Naive thymus-derived CD8-positive, alpha-beta T cell (primary cell): Measurements from ENCODE around the gene TSPAN4. TPM values are rescaled to one million over a fixed set of nuclear protein-coding genes. Genes with fewer than 3 reads are reported as not detected.
A peak's percentile ranks its signal among the peaks of the same experiment; 100 is the strongest.

Experiments
- ATAC-seq, 2 donors: fragments of 150-1000 bp; cut with Tn5 transposase in 1 of 2; sonication (Bioruptor Pico), chemical (Tn5 transposase) in 1 of 2; 1 replicate in 1 of 2; 2 replicates in 1 of 2; pipeline ENCODE4 v1.10.0; 2021; ENCODE audit warnings: mild to moderate bottlenecking in 2 of 2, moderate library complexity in 2 of 2
- POLR2A ChIA-PET: fragments of 350-600 bp; sonication (Branson Sonifier 250); formaldehyde crosslinking; loops from one replicate; lab custom pipeline; 2021; ENCODE audit warnings: antibody characterized with exemption; lab: Charles Lee
- DNase-seq, 10 donors: peaks; one replicate each; pipeline versions ENCODE4 v3.0.0 to v3.0.0-alpha.2; 2020 to 2022
- H3K27ac Mint-ChIP-seq, 10 donors: one replicate each; pipeline ENCODE4 v1.8.0; 2020 to 2022; ENCODE audit warnings: mild to moderate bottlenecking in 10 of 10, mixed read lengths in 10 of 10, moderate library complexity in 4 of 10, inconsistent platforms in 1 of 10
- H3K27me3 Mint-ChIP-seq, 5 donors: one replicate each; pipeline ENCODE4 v1.8.0; 2021 to 2022; ENCODE audit warnings: mixed read lengths in 5 of 5
- H3K36me3 Mint-ChIP-seq, 3 donors: one replicate each; pipeline ENCODE4 v1.8.0; 2020 to 2022; ENCODE audit warnings: mixed read lengths in 3 of 3, mild to moderate bottlenecking in 2 of 3, inconsistent platforms in 1 of 3
- H3K4me1 Mint-ChIP-seq, 4 donors: one replicate each; pipeline ENCODE4 v1.8.0; 2021 to 2022; ENCODE audit warnings: mixed read lengths in 4 of 4
- H3K4me3 Mint-ChIP-seq, 10 donors: one replicate each; pipeline ENCODE4 v1.8.0; 2020 to 2022; ENCODE audit warnings: mild to moderate bottlenecking in 10 of 10, mixed read lengths in 10 of 10, moderate library complexity in 6 of 10, inconsistent platforms in 1 of 10
- H3K9me3 Mint-ChIP-seq, 9 donors: one replicate each; pipeline ENCODE4 v1.8.0; 2020 to 2022; ENCODE audit warnings: mixed read lengths in 9 of 9, mild to moderate bottlenecking in 3 of 9, inconsistent platforms in 1 of 9, moderate library complexity in 1 of 9
- polyA plus RNA-seq, 3 donors: library from polyadenylated mRNA; unstranded; fragments of 300-500 nt; fragmentation: Illumina TruSeq; gene quantifications; one replicate each; pipeline ENCODE4 v1.2.3, GENCODE V29; 2021
- total RNA-seq, 8 experiments: library from RNA in 2 of 8; stranded (reverse) in 2 of 8; gene quantifications; one replicate each; pipeline ENCODE4 v1.2.3 and lab custom pipeline; 2021 to 2026

The TSPAN4 gene
- total and polyA plus RNA-seq, 5 experiments from 2014 or later = 6.0 to 12.8 (median 8.3) TPM

DNA sequence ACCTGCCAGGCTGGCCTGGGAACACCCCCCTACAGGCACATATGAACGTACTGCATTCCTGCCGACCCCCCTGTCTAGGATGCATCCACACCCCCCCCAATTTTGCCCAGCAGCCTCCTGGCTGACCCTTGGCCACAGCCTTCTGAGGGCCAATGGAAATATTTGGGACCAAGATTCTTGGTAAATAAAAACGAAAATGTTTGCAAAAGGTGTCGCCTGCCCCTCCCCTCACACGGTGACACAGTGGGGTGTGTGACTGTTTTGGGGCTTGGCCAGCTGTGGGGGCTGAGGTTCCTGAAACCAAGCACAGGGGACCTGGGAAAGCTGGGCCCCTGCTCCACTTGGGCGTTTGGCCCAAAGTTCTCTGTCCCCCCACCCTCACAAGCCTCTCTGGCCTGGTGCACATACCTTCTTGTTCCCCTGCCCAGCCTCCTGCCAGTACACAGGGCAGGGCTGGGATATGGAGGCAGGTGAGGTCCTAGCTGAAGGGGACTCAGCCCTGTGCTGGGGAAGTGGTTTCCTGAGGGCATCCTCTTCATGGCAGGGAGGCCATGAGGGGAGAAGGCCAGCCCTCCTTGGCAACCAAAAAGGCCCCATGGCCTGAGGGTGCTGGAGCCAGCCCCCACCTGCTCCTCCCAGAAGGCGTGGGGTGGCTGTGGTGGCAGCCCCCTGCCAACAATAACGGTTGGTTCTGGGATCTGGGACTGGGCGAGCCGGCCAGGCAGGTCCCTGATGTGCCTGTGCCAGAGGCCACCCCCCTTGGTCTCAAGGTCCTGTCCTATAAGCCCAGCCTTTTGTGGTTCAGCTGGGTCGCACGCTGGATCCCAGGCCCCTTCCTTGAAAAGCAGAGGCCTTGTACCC is 17.1 kb upstream of the TSPAN4 start:
- Mint-ChIP-seq H3K4me1 (peaks cover 10 to 53% (median 42%) of the 10 kb centered on the region in 4 donors), H3K27ac (peak overlapping the region in 1 of 10 donors; percentile 28), H3K9me3 (no peaks in the 10 kb centered on the region), H3K4me3 (no peak overlapping the region), H3K36me3 (peaks cover 0 to 34% (median 12%) of the 10 kb centered on the region in 3 donors), H3K27me3 (peaks cover 0 to 40% (median 14%) of the 10 kb centered on the region in 5 donors)
- DNase-seq = no peak
- ATAC-seq = no peak
- POLR2A ChIA-PET = interaction anchor here (0.6 to 3.0 kb wide), 7 partner anchors 15 to 133 kb away, joined by 3 to 10 read pairs (median 4); partner anchors contain the start of genes PIDD1 and TSPAN4

DNA sequence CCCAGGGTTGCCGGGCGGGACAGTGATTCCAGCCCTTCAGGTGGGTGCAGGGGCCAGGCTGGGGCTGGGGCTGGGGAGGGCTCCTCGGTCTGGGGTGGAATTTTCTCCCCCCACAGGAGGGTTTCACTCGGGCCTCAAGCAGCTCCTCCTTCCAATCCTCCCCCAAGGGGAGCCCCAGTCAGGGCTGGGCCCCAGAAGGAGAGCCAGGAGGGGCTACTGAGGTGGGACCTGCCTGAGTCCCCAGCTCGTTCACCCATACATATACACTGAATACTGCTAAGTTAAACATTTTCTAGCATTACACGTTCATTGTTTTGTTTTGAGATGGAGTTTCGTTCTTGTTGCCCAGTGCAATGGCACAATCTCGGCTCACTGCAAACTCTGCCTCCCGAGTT is 16.4 kb upstream of the TSPAN4 start:
- ATAC-seq (no peak), DNase-seq (no peak)
- H3K27me3 Mint-ChIP-seq = peaks cover 0 to 40% (median 14%) of the 10 kb centered on the region in 5 donors
- POLR2A ChIA-PET = interaction anchor here (0.6 to 3.0 kb wide), 6 partner anchors 15 to 134 kb away, joined by 3 to 10 read pairs (median 4); partner anchors contain the start of gene TSPAN4
- no peaks in the 10 kb centered on the region for H3K9me3 Mint-ChIP-seq
- H3K4me3 Mint-ChIP-seq = peak overlapping the region; percentile 61 to 81 (median 70)
- peaks cover 7 to 51% (median 37%) of the 10 kb centered on the region in 4 donors for H3K4me1 Mint-ChIP-seq
- H3K27ac Mint-ChIP-seq = no peak overlapping the region
- peaks cover 0 to 34% (median 12%) of the 10 kb centered on the region in 3 donors for H3K36me3 Mint-ChIP-seq

- H3K4me3 Mint-ChIP-seq = peak overlapping the region; percentile 61 to 81 (median 70)
- H3K27me3 Mint-ChIP-seq = peaks cover 0 to 40% (median 14%) of the 10 kb centered on the region in 5 donors
- POLR2A ChIA-PET = interaction anchor here (0.8 to 3.0 kb wide), 3 partner anchors 14 to 26 kb away, joined by 3 to 10 read pairs (median 4); no protein-coding TSS in a partner anchor
- DNase-seq = no peak
- peak; percentile 7 to 17 for ATAC-seq
- peaks cover 0 to 31% (median 12%) of the 10 kb centered on the region in 3 donors for H3K36me3 Mint-ChIP-seq
- H3K4me1 Mint-ChIP-seq = peaks cover 7 to 52% (median 39%) of the 10 kb centered on the region in 4 donors
- no peak overlapping the region for H3K27ac Mint-ChIP-seq
- H3K9me3 Mint-ChIP-seq = no peaks in the 10 kb centered on the region
These were observed 15.9 kb upstream of the TSPAN4 start for GRCh38 chr11:826836-827145.

GRCh38 chr11:827146-827896 is 15.3 kb upstream of the TSPAN4 start:
- peak; percentile 4 to 15 for ATAC-seq

DNA sequence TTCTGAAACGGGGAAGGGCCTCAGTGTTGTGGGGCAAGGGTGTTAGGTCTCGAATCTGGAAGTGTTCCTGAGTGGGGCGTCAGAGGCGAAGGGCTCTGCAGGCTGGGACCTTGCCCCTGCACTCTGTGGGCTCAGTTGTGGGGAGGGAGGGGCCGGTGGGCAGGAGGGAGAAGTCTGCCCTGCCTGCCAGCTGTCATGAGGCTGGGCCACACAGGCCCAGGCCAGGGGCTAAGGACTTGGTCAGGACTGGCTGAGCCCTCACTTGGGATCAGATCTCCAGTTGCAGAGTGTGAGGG is 14.8 kb upstream of the TSPAN4 start, which contains the start of gene CRACR2B:
CRACR2B (plus strand) TSS at position 23 of the 296 bp plus-strand sequence. CDS start 689 bp downstream, outside the sequence.
- peaks cover 0 to 23% (median 8%) of the 10 kb centered on the region in 3 donors for H3K36me3 Mint-ChIP-seq
- no peaks in the 10 kb centered on the region for H3K9me3 Mint-ChIP-seq
- peak within 1 kb of the TSS in 2 of 10 donors; percentile 27 to 74 for H3K27ac Mint-ChIP-seq
- POLR2A ChIA-PET = interaction anchor here (6.2 to 12.0 kb wide), 2 partner anchors 7 to 14 kb away, joined by 51 to 127 read pairs; partner anchors contain the start of genes PNPLA2, POLR2L and TSPAN4
- H3K4me3 Mint-ChIP-seq = peak within 1 kb of the TSS; percentile 64 to 86 (median 76)
- peaks cover 0 to 40% (median 14%) of the 10 kb centered on the region in 5 donors for H3K27me3 Mint-ChIP-seq
- H3K4me1 Mint-ChIP-seq = peaks cover 6 to 50% (median 36%) of the 10 kb centered on the region in 4 donors
- DNase-seq (no peak), ATAC-seq (no peak)

More at GRCh38 chr11:827146-827896, 15.3 kb upstream of the TSPAN4 start:
- peak overlapping the region; percentile 20 to 86 (median 69) for H3K4me3 Mint-ChIP-seq
- peaks cover 0 to 40% (median 14%) of the 10 kb centered on the region in 5 donors for H3K27me3 Mint-ChIP-seq
- H3K27ac Mint-ChIP-seq = peak overlapping the region in 1 of 10 donors; percentile 74
- no peak for DNase-seq
- peaks cover 6 to 52% (median 36%) of the 10 kb centered on the region in 4 donors for H3K4me1 Mint-ChIP-seq
- peaks cover 0 to 28% (median 11%) of the 10 kb centered on the region in 3 donors for H3K36me3 Mint-ChIP-seq
- POLR2A ChIA-PET = interaction anchor here (6.2 to 12.0 kb wide), 2 partner anchors 7 to 15 kb away, joined by 51 to 127 read pairs; partner anchors contain the start of genes PNPLA2, POLR2L and TSPAN4
- no peaks in the 10 kb centered on the region for H3K9me3 Mint-ChIP-seq

GRCh38 chr11:828506-829175 is 14.0 kb upstream of the TSPAN4 start:
- Mint-ChIP-seq H3K27me3 (peaks cover 0 to 38% (median 14%) of the 10 kb centered on the region in 5 donors), H3K4me1 (peaks cover 6 to 50% (median 36%) of the 10 kb centered on the region in 4 donors), H3K4me3 (peak overlapping the region in 9 of 10 donors; percentile 33 to 86 (median 67)), H3K9me3 (no peaks in the 10 kb centered on the region), H3K27ac (peak overlapping the region in 1 of 10 donors; percentile 63), H3K36me3 (peaks cover 0 to 16% (median 8%) of the 10 kb centered on the region in 3 donors)
- POLR2A ChIA-PET = interaction anchor here (0.7 to 12.0 kb wide), 4 partner anchors 8 to 34 kb away, joined by 3 to 127 read pairs (median 29); partner anchors contain the start of genes PNPLA2, POLR2L and TSPAN4
- DNase-seq = no peak
- ATAC-seq = no peak

GRCh38 chr11:829176-829846 is 13.3 kb upstream of the TSPAN4 start:
- Mint-ChIP-seq H3K27me3 (peaks cover 0 to 38% (median 14%) of the 10 kb centered on the region in 5 donors), H3K36me3 (peaks cover 0 to 10% (median 8%) of the 10 kb centered on the region in 3 donors), H3K9me3 (no peaks in the 10 kb centered on the region), H3K27ac (peak overlapping the region in 1 of 10 donors; percentile 63), H3K4me3 (peak overlapping the region in 8 of 10 donors; percentile 6 to 77 (median 62)), H3K4me1 (peaks cover 8 to 50% (median 43%) of the 10 kb centered on the region in 4 donors)
- DNase-seq (no peak), ATAC-seq (no peak)
- POLR2A ChIA-PET = interaction anchor here (0.7 to 12.0 kb wide), 5 partner anchors 9 to 35 kb away, joined by 3 to 127 read pairs (median 7); partner anchors contain the start of genes PNPLA2, POLR2L and TSPAN4

- Mint-ChIP-seq H3K36me3 (peaks cover 0 to 8% (median 5%) of the 10 kb centered on the region in 3 donors), H3K4me1 (peaks cover 8 to 50% (median 47%) of the 10 kb centered on the region in 4 donors), H3K27ac (no peak overlapping the region), H3K4me3 (peak overlapping the region; percentile 28 to 77 (median 64)), H3K9me3 (no peaks in the 10 kb centered on the region), H3K27me3 (peaks cover 0 to 37% (median 14%) of the 10 kb centered on the region in 5 donors)
- no peak for DNase-seq
- POLR2A ChIA-PET = interaction anchor here (1.1 to 12.0 kb wide), 4 partner anchors 9 to 28 kb away, joined by 3 to 127 read pairs (median 27); partner anchors contain the start of genes PNPLA2, POLR2L and TSPAN4
- ATAC-seq = peak; percentile 8 to 17
These were observed 12.8 kb upstream of the TSPAN4 start for GRCh38 chr11:829847-830294.

GRCh38 chr11:830295-831117 is 12.1 kb upstream of the TSPAN4 start:
- Mint-ChIP-seq H3K9me3 (no peaks in the 10 kb centered on the region), H3K36me3 (peaks cover 0 to 1% (median 0%) of the 10 kb centered on the region in 3 donors), H3K27ac (no peak overlapping the region), H3K27me3 (peaks cover 0 to 30% (median 14%) of the 10 kb centered on the region in 5 donors), H3K4me3 (peak overlapping the region; percentile 28 to 77 (median 64)), H3K4me1 (peaks cover 8 to 50% (median 47%) of the 10 kb centered on the region in 4 donors)
- POLR2A ChIA-PET = interaction anchor here (1.1 to 12.0 kb wide), 4 partner anchors 10 to 28 kb away, joined by 3 to 127 read pairs (median 27); partner anchors contain the start of genes PNPLA2, POLR2L and TSPAN4
- DNase-seq (peak in 9 of 10 donors; percentile 44 to 77 (median 59)), ATAC-seq (peak; percentile 54 to 63)
